Prostate gland (tissue), 2 donors: Measurements from ENCODE around the gene KIF15.

Experiments
- POLR2AphosphoS5 ChIP-seq: sonication (generic); formaldehyde crosslinking; IDR thresholded peaks from one replicate; pipeline ENCODE4 v1.6.1; 2017; ENCODE audit warnings: antibody characterized with exemption
- TF ChIP-seq, protein P1 (sequence below), 4 experiments: fragments of 200-600 bp in 2 of 4; fragments of 450-650 bp in 2 of 4; sonication (generic) in 2 of 4; IDR thresholded peaks; 1 replicate in 3 of 4; 2 replicates in 1 of 4; pipeline ENCODE4 v1.5.1; 2016 to 2019; ENCODE audit warnings: antibody characterized with exemption in 4 of 4, mild to moderate bottlenecking in 2 of 4, moderate library complexity in 2 of 4

GRCh38 chr3:44764248-44764647, 2.7 kb downstream of the KIF15 start:
- no peak for TF ChIP-seq POLR2AphosphoS5
- TF ChIP-seq, protein P1, sequence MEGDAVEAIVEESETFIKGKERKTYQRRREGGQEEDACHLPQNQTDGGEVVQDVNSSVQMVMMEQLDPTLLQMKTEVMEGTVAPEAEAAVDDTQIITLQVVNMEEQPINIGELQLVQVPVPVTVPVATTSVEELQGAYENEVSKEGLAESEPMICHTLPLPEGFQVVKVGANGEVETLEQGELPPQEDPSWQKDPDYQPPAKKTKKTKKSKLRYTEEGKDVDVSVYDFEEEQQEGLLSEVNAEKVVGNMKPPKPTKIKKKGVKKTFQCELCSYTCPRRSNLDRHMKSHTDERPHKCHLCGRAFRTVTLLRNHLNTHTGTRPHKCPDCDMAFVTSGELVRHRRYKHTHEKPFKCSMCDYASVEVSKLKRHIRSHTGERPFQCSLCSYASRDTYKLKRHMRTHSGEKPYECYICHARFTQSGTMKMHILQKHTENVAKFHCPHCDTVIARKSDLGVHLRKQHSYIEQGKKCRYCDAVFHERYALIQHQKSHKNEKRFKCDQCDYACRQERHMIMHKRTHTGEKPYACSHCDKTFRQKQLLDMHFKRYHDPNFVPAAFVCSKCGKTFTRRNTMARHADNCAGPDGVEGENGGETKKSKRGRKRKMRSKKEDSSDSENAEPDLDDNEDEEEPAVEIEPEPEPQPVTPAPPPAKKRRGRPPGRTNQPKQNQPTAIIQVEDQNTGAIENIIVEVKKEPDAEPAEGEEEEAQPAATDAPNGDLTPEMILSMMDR (IDR thresholded peaks at IDR 0.05): no peak
